NK-92 treated with Interleukin-12 subunit alpha and Interleukin-12 subunit beta, amount 100 ng/mL, for 24 hours (cell line): Measurements from ENCODE around the gene NHLRC3.
"Not testable (repeated sequence)": the region's sequence is repeated elsewhere in the genome, so short reads cannot be mapped to it uniquely, and the experiment has no call there.

Source experiments
- DNase-seq: peaks from one replicate; lab custom pipeline; 2025; lab: John Stamatoyannopoulos, UW

The NHLRC3 gene

DNA sequence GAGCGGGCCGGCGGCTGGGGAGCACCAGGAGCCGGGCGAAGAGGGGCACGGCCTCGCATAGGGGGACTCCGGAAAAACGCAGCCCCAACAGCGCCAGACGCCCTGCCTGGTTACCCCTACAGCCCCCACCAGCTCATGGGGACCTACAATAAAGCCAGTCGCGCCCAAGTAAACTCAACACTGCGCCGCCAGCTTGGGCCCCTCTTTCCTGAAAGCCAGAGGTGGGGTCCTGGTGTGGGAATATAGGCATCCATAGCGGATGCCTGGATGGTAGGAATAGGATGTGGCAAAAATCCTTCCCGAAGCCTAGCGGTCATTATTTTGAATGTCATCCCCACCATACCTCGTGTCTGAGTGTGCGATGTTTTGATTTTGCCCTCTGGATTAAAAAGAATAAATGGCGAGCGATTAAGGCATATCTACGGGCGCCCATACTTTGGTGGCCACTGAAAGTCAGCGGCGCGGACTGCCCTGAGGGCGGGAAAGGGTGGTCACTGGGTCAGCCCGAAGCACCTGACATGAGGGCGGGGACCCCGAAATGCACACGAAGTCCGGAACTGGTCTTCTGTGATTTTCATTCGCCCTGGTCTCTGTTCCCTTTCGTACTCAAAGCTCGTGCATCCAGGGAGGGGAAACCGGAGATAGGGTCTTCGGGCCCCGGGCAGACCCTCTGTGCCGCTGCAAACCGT, at the start of gene NHLRC3, which contains the start of gene PROSER1:
Gene NHLRC3 (plus strand): TSS at position 577 of the 689 bp plus-strand sequence. CDS start 184 bp downstream, outside the sequence.
Gene PROSER1 (minus strand): TSS at position 210 of the 689 bp plus-strand sequence. CDS start 847 bp downstream, outside the sequence.
- DNase-seq, result peak; percentile 80

DNA sequence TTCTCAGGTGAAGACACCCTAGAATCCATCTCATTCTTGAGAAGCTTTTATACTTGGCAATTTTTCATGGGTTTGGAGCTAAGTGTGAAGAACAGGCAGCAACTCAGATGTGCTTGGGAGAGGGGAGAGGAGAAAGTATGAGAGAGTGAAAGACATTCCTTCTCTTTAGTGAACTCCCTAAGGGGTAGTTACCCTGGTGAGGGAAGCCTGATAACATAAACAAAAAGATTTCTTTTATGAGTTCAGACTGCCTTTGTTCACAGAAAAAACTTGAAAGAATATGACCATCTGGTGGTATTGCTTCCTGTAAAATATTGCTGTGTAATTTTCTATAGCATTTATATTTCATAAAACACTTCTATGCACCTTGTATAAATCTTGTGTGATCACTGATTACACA, 47.6 kb upstream of the NHLRC3 start, which contains the start of gene STOML3:
Gene STOML3 (minus strand): TSS at position 139 of the 400 bp plus-strand sequence. CDS start 110 bp downstream, at position 29.
- DNase-seq, result no peak

- no peak for DNase-seq
These were observed 44.9 kb upstream of the NHLRC3 start for GRCh38 chr13:38993381-38993780.

GRCh38 chr13:38998739-38999138, 39.5 kb upstream of the NHLRC3 start:
- DNase-seq, result no peak

GRCh38 chr13:39006371-39007111, 31.7 kb upstream of the NHLRC3 start:
- DNase-seq, result not testable (repeated sequence)

DNA sequence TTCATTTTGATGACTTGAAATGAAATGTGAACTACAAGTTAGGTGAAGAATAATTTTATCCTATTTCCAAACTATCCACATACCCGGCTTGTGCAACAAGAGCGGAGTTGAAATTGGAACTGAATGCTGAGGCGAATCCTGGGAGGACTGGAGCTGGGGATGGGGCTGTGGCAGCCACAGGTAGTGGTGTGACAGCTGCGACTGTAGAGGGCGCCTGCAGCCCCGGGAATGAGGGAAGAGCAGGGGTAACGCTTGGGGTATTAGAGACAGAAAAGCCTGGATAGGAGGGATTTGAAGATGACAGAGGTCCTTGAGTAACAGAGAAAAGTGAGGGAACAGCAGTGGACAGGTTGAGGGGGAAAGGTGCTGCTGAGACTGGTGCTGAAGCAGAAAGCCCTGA, 25.6 kb upstream of the NHLRC3 start:
- DNase-seq, result no peak

DNA sequence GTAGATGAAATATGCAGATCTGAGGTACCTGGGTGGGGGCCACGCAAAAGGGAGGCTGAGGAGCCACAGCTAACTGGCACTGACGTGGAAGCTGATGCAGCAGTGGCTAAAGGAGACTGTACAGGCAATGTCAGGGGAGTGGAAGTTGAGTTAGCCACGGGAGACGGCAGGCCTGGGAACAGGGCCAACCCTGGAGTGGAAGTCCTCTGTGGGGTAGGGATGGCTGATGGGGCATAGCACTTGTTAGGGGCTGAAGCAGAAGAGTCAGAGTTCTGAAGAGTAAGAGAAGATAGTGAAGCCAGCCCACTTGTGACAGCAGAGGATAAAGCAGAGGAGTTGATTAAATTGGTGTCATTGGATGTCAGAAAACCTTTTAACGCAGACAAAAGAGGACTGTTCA, 24.8 kb upstream of the NHLRC3 start:
- DNase-seq, result no peak

- no peak for DNase-seq
These were observed 22.2 kb upstream of the NHLRC3 start for GRCh38 chr13:39016087-39016486.

GRCh38 chr13:39016787-39017186, 21.5 kb upstream of the NHLRC3 start:
- DNase-seq, result no peak

- DNase-seq, result no peak
These were observed 17.3 kb upstream of the NHLRC3 start for GRCh38 chr13:39020853-39021462.

DNA sequence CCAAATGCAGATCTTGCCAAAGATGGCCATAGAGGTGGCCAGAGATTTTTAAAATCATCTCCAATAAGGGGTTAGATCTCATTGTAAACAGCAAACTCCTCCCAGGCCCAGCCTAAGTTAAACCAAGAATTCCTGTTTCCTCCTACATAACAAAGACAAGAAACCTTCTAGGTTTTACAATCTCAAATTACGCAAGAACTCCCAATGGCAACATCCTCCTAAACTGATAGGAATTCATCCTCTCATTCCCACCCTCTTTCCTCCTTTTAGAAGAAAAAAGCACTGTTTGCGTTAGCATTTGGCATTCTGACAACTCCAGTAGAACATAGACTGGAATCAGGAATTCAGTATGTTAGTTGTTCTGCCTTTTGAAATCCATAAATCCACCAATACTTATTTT, 14.9 kb upstream of the NHLRC3 start:
- DNase-seq, result no peak

- DNase-seq, result no peak
These were observed 14.5 kb upstream of the NHLRC3 start for GRCh38 chr13:39023761-39024160.

- no peak for DNase-seq
These were observed 12.8 kb upstream of the NHLRC3 start for GRCh38 chr13:39025433-39025839.

GRCh38 chr13:39032150-39032549, 6.1 kb upstream of the NHLRC3 start:
- DNase-seq, result no peak

- DNase-seq, result no peak
These were observed 4.2 kb upstream of the NHLRC3 start for GRCh38 chr13:39034085-39034484.

- DNase-seq, result no peak
These were observed 3.1 kb upstream of the NHLRC3 start for GRCh38 chr13:39035204-39035603.

DNA sequence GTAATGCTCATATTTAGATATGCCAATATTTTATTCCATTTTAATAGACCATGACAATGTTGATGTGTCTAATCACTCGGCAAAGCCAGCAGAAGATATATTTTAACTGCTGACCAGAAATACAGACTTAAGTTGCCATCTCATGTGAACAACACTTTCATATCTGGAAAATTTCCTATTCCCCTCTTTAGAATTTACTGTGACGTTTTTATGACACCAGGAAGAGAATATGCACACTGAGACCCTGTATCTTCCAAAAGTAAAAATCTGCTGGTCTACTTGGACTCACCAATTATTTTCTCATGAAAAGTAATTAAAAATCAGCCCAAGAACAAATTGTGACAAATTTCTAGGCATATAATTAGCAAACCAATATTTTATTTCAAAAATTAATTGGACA, 2.5 kb upstream of the NHLRC3 start:
- no peak for DNase-seq

DNA sequence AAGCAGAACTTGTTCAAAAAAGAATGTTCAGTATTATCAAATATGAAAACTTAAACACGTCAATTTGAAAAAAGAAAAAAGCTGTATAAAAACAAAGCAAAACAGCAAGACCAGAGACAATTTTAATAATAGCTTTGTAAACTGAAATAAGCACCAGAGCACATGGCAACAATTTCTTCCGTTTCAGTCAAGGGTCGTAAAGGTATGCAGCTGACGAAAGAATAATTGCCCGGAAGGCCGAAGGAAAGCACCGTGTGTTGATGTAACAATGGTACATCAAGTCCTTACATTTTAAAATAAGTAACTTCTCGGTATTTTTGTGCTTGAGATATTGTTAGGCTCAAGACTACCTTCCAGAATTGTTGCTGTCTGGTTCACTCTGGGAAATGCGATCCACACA, 2.0 kb upstream of the NHLRC3 start:
- no peak for DNase-seq

- no peak for DNase-seq
These were observed 811 bp upstream of the NHLRC3 start for GRCh38 chr13:39037410-39037879.

GRCh38 chr13:39038569-39039030, 344 bp downstream of the NHLRC3 start:
- DNase-seq, result peak; percentile 50

DNA sequence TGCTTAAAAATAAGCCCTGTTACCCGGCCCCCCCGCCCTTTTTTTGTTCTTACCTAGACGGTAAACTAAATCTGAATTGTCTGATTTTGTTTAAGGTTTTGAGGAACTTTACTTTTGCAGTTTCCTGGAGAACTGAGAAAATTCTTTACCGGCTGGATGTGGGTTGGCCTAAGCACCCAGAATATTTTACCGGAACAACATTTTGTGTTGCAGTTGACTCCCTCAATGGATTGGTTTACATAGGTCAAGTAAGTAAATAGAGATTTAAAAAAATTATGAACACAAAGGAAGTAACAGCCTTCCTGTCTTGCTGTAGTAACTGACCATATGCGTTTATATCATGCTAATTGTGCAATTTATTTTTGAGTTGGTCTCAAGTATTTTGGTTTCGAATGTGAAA, 785 bp downstream of the NHLRC3 start:
- DNase-seq, result no peak

- no peak for DNase-seq
These were observed 1.9 kb downstream of the NHLRC3 start for GRCh38 chr13:39040206-39040605.

GRCh38 chr13:39044536-39044935, 6.3 kb downstream of the NHLRC3 start:
- DNase-seq, result no peak
